NCI-H2196 treated with DMSO at 0.1 percent for 48 hours (cell line): ENCODE data around the gene CHID1.

ENCODE experiments used
- DNase-seq: peaks from one replicate; lab custom pipeline; 2025; ENCODE audit not compliant: unreplicated experiment; lab: John Stamatoyannopoulos, UW

The CHID1 gene

DNA sequence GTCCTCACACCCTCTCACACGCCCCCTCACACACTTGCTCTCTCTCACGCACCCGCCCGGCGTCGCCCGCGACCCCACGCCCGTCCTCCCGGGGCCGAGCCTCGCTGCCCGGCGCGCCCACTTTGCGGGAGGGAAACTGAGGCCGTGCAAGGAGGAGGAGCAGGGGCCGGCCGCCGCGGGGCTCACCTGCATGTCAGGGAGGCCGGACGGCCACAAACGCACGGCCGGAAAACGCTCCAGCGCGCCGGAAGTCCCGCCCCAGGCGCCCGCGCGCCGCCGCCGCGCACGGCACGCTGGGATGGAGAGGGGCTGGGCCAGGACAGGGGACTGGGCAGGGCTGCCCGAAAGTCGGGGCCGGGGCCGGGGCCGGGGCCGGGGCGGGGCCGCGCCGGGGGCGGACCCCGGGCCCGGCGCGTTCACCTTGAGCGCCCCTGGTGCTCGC is at the start of gene CHID1:
Gene CHID1, minus strand, starts transcription at position 222 of the 442 bp plus-strand sequence. CDS start 5,994 bp downstream, outside the sequence.
- DNase-seq: peak; percentile 70

DNA sequence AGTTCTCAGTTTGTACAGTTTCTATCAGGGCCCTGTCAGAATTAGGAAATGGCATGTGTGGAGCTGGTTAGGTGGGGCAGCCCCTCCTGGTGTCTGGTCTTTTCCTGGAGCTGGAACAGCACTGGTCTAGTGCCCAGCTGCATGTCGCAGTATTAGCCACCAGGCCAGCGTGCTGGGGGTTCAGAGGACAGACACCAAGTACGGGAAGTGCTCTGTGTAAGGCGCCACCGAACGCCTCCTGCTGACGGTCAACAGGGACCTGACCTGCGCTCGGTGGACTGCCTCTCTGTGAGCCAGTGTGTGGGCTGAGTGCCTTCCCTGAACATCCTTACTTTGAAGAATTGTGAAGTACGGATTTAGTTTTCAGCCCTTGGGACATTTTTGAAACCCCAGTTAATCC is 49.0 kb upstream of the CHID1 start:
- no peak for DNase-seq

DNA sequence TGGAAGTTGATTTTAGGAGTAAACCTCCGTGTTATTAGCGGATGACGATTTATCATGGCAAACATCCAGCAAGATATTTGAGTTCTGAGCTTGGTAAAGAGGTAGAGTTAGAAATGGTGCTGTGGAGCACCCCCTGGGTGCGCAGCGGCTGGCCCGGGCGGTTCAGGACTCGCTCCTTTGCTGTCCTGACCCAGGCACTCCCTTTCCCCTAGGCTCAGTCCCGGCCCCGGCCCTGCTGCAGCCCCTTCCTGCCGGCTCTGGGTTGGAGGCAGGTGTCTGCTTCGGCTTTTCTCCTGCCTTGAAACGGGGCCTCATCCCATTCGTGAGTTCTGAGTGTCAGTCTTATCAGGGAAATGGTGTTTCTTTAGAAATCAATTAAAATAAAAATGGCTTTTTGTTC is 48.4 kb upstream of the CHID1 start:
- DNase-seq: no peak

DNA sequence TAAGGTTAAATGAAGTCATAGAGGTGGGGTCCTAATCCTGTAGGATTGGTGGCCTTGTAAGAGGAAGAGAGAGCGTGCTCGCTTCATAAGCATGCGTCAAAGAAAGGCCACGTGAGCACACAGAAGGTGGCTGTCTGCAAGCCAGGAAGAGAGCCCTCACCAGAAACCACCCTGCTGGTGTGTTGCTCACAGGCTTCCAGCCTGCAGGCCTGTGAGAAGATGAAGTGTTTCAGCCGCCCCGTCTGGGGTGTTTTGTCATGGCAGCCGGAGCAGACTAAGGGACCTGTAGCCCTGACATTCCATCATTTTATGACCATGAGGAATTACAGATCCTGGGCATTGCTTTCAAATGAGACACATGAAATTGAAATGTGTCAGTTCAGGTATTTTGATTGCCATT is 47.5 kb upstream of the CHID1 start:
- no peak for DNase-seq

DNA sequence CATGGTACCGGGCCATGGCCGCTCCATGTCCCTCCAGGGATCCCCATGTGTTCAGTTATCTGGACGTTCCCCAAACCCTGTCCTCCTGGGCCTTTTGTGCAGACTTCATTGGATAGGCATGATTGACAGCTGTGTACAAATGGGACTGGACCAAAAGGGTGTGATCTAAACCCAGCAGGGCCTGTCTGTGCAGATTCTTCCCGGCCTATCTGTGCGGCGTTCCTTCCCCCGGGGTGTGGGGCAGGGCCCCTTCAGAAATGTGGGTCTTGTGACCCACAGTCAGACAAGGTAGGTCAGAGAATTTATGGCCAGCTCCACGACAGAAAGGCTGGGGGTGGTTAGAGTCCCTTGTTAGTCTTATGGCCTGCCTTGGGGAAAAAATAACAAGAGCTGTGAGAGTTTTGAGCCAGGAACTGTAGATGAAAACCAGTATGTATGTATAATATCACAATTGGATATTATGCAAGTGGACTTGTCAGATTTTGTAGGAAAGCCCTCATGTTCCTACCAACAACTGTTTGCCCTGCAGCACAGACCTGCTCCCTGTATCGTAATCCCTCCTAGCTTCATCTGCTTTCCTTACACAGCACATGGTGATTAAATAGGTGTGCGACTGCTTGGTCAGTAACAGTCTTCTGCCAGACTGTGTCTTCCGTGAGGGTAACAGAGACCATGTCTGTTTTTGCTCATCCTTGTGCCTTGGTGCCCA is 46.8 kb upstream of the CHID1 start:
- DNase-seq: no peak

DNA sequence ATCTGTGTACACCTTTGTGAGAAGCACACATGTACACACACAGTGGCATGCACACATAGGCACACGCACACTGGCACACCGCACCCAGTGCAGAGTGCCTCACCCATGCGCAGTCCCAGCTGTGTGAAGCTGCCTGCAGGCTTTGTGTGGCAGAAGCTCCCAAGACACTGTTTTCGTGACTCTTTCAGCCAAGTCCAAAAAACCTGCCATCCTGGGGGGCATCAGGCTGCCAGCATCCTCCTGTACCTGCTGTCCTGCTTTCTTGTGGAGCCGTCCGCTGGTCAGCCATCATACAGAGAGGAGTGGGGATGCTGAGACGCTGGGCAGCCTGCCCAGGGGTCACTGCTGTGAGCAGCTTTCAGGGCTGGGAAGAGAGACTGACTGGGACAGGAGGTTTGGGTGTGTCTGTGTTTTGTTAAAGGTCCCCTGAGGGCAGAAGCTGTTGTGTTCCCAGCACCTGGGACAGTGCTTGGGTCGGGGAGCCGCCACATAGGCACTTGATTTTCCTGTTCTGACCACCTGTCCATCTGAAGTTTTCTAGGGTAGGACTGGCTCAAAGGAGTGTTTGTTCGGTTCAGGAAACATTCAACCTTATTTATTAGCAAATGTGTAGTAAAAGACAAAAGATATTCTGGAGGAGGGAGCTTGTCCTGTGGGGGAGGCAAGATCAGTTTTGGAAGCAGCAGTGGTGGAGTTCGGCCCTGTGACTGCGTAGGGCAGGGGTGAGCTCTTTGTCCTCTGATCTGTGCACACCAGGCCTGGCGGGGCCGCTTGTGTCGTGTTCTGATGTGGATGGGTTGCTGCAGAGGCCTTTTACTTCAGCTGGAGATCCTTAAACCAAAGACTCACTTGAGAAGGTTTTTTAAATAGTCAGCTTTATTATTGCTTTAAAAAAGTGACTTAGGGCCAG is 44.8 kb upstream of the CHID1 start:
- DNase-seq: no peak

DNA sequence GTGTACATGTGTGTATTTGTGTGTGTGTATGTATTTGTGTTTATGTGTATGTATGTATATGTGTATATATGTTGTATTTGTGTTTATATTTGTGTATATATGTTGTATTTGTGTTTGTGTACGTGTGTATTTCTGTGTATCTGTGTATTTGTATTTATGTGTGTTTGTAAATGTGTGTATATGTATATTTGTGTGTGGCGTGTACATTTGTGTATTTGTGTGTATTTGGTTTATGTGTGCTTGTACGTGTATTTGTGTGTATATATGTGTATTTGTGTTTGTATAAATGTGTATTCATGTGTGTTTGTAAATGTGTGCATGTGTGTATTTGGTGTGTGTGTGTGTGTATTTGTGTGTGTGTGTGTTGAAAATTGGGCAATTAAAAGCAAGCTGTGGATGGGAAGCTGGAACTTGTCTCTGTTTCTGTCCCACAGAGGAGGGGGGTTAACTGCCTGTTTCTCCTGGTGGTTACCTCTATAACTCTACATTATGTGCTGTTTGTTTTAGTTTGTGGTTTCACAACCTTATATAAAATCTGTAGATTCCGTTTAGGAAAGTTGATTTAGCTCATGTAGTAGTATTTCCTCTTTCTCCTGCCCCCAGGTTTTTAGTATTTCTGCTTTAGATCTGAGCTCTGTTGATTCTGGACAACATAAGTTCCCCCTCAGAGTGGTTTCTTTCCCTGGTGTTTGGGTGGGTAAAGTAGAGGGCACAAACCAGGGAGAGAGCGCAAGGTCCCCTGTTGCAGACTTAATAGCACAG is 44.0 kb upstream of the CHID1 start:
- DNase-seq: no peak

DNA sequence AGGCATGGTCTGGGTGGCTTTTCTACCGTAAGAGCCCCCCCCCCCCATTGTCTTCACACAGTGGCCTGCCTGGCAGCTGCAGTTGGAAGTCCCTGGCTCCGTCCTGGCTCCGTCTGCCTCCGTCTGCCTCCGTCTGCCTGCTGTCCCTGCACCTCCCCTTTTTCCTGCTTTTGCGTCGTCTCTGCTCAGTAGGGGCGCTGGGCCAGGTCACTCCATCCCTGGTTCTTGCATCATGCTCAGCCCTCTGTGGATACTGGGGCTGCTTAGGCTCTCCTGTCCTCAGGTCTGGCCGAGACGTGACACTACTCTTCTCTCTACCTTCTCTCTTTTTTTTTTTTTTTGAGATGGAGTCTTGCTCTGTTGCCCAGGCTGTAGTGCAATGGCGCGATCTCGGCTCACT is 42.9 kb upstream of the CHID1 start:
- no peak for DNase-seq

DNA sequence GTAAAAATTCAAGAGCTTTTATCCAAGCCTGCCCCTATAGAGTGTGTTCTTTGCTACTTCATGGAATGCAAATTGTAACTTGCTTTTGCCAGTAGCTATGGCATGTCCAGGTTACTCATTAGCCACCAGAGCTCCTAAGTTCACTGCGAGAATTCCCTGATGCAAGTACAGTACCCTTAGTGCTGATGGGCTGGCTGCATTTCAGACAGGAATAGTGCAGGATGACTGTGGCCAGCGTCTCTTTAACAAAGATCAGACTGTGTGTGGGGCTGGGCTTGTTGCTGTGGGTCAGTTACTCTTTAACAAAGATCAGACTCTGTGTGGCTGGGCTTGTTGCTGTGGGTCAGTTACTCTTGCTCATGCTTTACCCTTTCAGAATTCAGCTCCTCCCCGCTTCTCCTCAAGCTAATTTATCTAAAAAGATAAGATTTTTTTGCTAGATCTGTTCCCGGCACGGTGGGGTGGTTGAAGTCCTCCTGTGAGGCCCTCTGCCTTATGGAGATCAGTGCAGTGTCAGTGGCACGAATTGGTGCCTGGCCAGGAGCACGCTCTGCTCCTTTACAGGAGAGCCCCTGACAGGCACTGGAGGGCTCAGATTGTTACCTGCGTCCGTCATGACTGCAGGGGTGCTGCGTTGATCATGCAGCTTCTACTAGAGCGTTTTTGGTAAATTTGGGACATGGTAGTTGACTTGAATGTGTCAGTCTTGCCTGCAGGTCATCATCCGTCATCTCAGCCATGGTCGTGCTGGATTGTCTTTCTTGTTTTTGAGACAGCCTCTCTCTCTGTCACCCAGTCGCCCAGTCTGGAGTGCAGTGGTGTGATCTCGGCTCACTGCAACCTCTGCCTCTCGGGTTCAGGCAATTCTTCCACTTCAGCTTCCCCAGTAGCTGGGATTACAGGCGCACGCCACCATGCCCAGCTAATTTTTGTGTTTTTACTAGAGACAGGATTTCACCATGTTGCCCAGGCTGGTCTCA is 42.1 kb upstream of the CHID1 start:
- no peak for DNase-seq

DNA sequence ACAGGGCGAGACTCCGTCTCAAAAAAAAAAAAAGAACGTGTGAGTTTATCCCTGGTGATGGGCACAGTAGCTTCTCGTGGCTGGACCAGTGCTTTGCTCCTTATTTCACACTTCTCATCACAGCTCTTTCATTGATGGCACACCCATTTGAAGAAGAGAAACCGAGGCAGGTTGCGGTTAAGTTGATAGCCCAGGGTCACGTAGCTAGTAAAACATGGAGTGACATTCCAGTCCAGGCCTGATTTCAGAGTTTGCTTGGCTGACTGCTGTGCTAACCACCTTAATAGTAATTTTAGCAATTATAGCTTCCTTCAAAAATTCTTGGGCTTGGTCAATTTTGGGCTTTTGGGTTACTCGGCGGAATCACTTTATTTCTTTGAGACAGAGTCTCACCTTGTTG is 40.9 kb upstream of the CHID1 start:
- no peak for DNase-seq

DNA sequence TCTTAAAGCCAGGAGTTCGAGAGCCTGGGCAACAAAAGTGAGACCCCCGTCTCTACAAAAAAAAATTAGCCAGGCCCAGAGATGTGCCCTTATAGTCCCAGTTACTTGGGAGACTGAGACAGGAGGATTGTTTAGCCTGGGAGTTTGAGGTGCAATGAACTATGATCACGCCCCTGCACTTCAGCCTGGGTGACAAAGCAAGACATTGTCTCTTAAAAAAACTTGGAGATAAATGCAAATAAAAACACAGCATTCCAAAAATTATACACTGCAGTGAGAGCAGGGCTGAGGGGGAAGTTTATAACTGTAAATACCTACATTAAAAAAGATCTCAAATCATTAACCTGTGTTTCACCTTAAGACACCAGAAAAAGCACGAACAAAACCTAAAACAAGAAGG is 37.1 kb upstream of the CHID1 start:
- no peak for DNase-seq

DNA sequence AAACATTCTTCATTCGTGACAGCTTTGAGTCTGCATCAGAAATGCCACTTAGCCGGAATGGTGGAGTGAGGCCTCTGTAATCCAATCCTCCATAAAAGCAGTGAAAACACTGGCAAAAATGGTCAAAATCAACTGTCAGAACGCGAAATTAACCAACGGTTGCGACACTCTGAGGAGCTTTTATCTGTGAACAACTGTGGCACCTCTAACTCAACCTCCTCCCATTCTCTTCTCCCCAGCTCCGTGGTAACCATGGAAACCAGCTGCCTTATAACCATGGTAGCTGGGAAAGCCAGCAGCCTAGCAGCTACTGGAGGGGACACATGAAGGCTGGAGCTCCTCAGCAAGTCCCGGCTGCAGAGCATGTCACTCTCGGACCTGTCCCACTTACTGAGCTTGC is 35.4 kb upstream of the CHID1 start:
- no peak for DNase-seq

DNA sequence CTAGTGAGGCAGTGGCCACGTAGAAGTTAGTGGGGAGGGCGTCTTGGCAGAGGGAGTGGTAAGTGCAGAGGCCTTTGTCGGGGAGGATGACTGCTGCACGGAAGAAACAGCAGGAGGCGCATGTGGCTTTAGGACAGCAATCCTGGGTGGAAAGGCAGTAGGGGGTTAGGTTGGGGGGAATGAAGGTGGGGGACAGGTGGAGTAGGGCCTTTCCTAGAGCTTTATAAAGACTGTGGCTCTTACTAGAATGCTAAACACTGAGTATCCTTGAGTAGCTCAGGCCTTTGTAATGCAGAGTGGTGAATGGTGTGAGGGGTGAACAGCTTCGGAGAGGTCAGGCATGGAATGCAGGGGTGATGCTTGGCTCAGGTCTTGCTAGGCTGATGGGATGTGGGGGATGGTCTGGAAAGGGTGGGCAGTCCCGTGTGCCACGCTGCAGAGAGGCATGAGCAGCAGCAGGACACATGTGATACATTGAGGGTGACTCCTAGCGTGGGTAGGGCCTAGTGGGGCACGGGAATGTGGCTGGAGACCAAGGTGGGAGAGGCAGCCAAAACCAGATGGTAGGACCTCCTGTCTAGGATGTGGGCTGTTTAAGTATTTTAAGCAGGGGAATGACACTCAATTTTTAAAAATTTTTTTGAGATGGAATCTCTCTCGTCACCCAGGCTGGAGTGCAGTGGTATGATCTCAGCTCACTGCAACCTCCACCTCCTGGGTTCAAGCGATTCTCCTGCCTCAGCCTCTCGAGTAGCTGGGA is 34.3 kb upstream of the CHID1 start:
- DNase-seq: no peak

DNA sequence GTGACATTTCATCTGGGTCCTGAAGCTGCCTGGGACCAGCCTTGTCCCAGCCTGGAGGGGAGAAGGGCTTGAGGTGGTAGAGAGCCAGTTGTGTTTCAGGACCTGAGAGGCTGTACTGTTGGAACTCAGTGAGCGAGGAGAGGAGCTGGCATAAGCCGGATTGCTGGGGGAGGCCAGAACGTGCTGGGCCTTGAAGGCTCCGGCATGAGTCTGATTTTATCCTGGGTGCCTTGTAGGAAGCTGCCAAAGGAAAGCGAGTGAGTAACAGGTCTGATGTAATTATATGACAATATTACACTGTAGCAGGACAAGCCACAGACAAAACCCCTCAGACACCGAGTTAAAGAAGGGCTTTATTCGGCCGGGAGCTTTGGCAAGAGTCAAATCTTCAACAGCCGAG is 32.2 kb upstream of the CHID1 start:
- DNase-seq: no peak

DNA sequence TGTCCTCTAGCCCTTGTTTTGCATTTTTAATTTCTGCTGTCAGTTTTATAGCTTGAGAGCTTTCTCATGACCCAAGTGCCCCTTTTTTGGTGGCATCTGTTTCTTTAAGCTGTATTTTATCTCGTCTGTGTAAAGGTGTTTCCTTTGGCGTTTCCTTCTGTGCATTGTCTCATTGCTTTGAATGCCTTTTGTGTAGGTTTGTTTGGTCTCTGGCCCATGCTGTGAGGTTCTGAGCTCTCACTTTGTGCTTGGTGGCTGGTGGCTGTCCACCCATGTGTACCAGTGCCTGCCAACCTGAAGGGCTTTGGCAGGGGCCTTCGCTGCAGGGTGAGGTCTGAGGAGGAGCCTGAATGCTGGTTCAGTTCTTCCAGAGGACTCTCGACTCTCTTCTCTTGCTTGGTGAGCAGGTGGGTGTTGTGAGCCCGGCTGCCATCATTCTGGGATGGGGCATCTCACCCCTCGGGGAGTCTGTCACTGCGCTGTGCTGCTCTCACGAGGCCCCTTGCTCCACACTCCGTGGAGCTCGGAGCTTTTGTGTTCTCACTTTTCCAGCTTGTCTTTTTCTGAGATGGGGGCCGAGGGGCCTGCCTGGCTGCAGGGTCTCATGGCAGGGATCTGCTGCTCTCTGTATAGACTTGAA is 30.0 kb upstream of the CHID1 start:
- no peak for DNase-seq

DNA sequence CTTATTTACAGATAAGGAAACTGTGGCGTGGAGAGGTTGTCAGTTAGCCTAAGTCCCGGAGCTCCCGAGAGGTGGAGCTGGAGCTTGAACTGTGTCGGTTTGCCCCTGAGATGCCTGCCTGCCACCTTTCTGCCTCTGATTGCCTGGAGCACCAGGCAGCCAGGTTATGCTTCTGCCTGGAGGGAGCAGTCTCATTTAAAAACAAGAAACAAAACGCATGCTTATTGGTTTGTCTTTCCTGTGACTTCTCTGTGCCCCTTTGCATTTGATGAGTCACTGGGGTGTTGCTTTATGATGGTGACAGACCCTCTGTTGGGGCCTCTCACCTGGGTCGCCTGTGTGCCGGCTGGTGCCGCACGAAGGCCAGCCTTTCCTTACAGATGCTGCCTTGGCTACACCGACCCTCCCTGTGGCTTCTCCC is 27.2 kb upstream of the CHID1 start:
- DNase-seq: no peak

DNA sequence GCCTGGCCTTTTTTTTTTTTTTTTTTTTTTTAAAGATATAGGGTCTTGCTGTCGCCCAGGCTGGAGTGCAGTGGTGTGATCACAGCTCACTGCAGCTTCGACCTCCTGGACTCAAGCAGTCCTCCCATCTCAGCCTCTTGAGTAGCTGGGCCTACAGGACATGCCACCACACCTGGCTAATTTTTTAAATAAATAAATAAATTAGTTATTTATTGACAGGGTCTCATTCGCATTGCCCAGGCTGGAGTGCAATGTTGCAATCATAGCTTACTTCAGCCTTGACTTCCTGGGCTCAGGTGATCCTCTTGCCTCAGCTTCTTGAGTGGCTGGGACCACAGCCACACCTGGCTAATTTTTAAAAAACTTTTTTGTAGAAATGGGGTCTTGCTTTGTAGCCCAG is 25.6 kb upstream of the CHID1 start:
- no peak for DNase-seq

DNA sequence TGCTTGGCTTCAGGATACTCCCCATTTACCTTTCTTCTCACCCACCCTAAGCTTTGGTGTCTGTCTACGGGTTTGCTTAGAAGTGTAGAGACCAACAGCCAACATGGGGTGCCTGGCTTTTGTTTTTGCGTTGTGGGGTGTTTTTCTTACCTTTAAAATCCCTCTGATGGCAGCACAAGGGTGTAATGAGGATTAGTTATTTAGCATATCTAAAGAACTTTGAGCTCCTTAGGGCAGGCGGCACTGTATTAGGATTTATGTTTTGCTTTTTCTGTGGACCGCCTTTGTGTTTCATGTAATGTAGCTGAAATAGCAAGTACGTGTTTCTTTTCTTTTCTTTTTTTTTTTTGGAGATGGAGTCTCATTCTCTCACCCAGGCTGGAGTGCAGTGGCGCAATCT is 23.9 kb upstream of the CHID1 start:
- no peak for DNase-seq

DNA sequence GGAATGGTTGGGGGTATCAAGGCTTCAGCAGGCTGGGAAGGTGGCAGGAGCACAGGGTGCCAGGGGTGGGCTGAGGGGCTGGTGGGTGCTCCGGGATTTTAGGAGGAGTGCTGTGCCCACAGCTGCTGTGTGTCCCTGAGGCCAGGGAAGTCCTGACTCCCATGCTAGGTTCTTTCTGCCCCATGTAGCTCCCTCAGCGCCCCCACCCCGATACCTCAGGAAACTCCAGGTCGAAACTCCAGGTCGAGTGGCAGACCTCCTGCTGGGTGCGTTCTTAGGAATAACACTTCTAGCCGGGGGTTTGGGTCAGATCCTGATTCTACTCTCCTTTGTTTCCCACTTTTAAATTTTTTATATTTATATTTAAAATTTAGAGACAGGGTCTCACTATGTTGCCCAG is 23.3 kb upstream of the CHID1 start:
- DNase-seq: no peak
